ENCODE data around the gene ZPLD1. TPM values are rescaled to one million over a fixed set of nuclear protein-coding genes. Genes with fewer than 3 reads are reported as not detected.

ZPLD1 gene
- total and polyA plus RNA-seq, 4 donors, result 0.05 TPM; not detected in 3

- no peak for TF ChIP-seq CTCF (IDR thresholded peaks at IDR 0.05; ENCODE audit: control extremely low read depth, extremely low read depth)
- H3K36me3 ChIP-seq (ENCODE audit: control insufficient read depth in 4 of 4, insufficient read depth in 4 of 4, low read length in 4 of 4), result no peaks in the 10 kb centered on the region
- no peak for DNase-seq
- H3K4me3 ChIP-seq, result no peak overlapping the region
- H3K27me3 ChIP-seq (ENCODE audit: control insufficient read depth in 3 of 3, insufficient read depth in 3 of 3, low read length in 2 of 3), result no peaks in the 10 kb centered on the region
- H3K4me1 ChIP-seq (ENCODE audit: control insufficient read depth in 5 of 5, insufficient read depth in 5 of 5, low read length in 5 of 5), result peaks cover 0 to 11% (median 2%) of the 10 kb centered on the region in 5 donors
- H3K27ac ChIP-seq (ENCODE audit: low read depth in 1 of 2, low read length in 1 of 2), result no peak overlapping the region
- ATAC-seq (ENCODE audit: insufficient read depth, low FRiP score), result no peak
- no peaks in the 10 kb centered on the region for H3K9me3 ChIP-seq (ENCODE audit: control insufficient read depth in 4 of 4, insufficient read depth in 3 of 4, low read length in 3 of 4)
- H3K9ac ChIP-seq (ENCODE audit: insufficient read depth in 1 of 2, low read length in 2 of 2), result no peak overlapping the region
Observed at GRCh38 chr3:102525624-102526023, 90.8 kb downstream of the ZPLD1 start.

GRCh38 chr3:102526865-102527264 lies 92.0 kb downstream of the ZPLD1 start:
- no peak overlapping the region for H3K9ac ChIP-seq (ENCODE audit: insufficient read depth in 1 of 2, low read length in 2 of 2)
- TF ChIP-seq CTCF (IDR thresholded peaks at IDR 0.05; ENCODE audit: control extremely low read depth, extremely low read depth), result no peak
- no peaks in the 10 kb centered on the region for H3K9me3 ChIP-seq (ENCODE audit: control insufficient read depth in 4 of 4, insufficient read depth in 3 of 4, low read length in 3 of 4)
- no peak for DNase-seq
- H3K27ac ChIP-seq (ENCODE audit: low read depth in 1 of 2, low read length in 1 of 2), result no peak overlapping the region
- WGBS, 2 donors, result 84 to 87% methylated on average over 3 of the region's 3 CpGs
- no peak overlapping the region for H3K4me3 ChIP-seq
- H3K4me1 ChIP-seq (ENCODE audit: control insufficient read depth in 5 of 5, insufficient read depth in 5 of 5, low read length in 5 of 5), result peaks cover 0 to 4% (median 1%) of the 10 kb centered on the region in 5 donors
- H3K36me3 ChIP-seq (ENCODE audit: control insufficient read depth in 4 of 4, insufficient read depth in 4 of 4, low read length in 4 of 4), result no peaks in the 10 kb centered on the region
- no peak for ATAC-seq (ENCODE audit: insufficient read depth, low FRiP score)
- H3K27me3 ChIP-seq (ENCODE audit: control insufficient read depth in 3 of 3, insufficient read depth in 3 of 3, low read length in 2 of 3), result no peaks in the 10 kb centered on the region

- ATAC-seq (ENCODE audit: insufficient read depth, low FRiP score) (no peak), DNase-seq (no peak)
- Histone ChIP-seq H3K27ac (ENCODE audit: low read depth in 1 of 2, low read length in 1 of 2) (no peak overlapping the region), H3K9me3 (ENCODE audit: control insufficient read depth in 4 of 4, insufficient read depth in 3 of 4, low read length in 3 of 4) (no peaks in the 10 kb centered on the region), H3K9ac (ENCODE audit: insufficient read depth in 1 of 2, low read length in 2 of 2) (no peak overlapping the region), H3K27me3 (ENCODE audit: control insufficient read depth in 3 of 3, insufficient read depth in 3 of 3, low read length in 2 of 3) (no peaks in the 10 kb centered on the region), H3K36me3 (ENCODE audit: control insufficient read depth in 4 of 4, insufficient read depth in 4 of 4, low read length in 4 of 4) (no peaks in the 10 kb centered on the region), H3K4me1 (ENCODE audit: control insufficient read depth in 5 of 5, insufficient read depth in 5 of 5, low read length in 5 of 5) (peaks cover 0 to 2% (median 0%) of the 10 kb centered on the region in 5 donors), H3K4me3 (no peak overlapping the region)
- TF ChIP-seq CTCF (IDR thresholded peaks at IDR 0.05; ENCODE audit: control extremely low read depth, extremely low read depth), result no peak
Observed at GRCh38 chr3:102528727-102529126, 93.9 kb downstream of the ZPLD1 start.
